ENCODE measurements around the gene RHOU.

Gene RHOU

GRCh38 chr1:228737601-228738041 lies 2.3 kb downstream of the RHOU start:
- no peak for DNase-seq

- no peak for DNase-seq
Measured at GRCh38 chr1:228739826-228740225, 4.5 kb downstream of the RHOU start.

- DNase-seq, result no peak
Measured at GRCh38 chr1:228740543-228741317, 5.5 kb downstream of the RHOU start.

GRCh38 chr1:228742281-228742860 lies 7.1 kb downstream of the RHOU start:
- no peak for DNase-seq

GRCh38 chr1:228743405-228743804 lies 8.1 kb downstream of the RHOU start:
- DNase-seq, result no peak

- no peak for DNase-seq
Measured at GRCh38 chr1:228744356-228744755, 9.1 kb downstream of the RHOU start.

DNA sequence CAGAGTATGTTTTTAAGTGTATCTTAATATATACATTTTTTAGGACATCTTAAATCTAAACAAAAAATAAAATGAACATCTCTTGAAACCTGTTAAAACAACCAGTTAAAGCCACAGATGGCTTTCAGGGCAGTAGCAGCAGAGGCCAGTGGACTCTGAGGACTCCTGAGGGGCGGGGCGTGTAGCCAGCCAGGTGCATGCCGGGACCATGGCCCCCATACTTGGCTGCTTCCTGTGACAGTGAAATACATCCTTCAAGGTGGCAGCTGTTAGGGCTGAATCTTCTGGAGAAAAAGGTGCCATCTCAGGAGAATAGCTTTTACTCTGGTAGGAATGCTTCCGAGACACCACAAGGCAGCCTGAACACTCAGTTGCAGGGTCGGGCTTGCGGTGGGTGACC lies 9.6 kb downstream of the RHOU start:
- DNase-seq, result no peak

- no peak for DNase-seq
Measured at GRCh38 chr1:228745497-228745896, 10.2 kb downstream of the RHOU start.

GRCh38 chr1:228747301-228747935 lies 12.1 kb downstream of the RHOU start:
- DNase-seq, result no peak

DNA sequence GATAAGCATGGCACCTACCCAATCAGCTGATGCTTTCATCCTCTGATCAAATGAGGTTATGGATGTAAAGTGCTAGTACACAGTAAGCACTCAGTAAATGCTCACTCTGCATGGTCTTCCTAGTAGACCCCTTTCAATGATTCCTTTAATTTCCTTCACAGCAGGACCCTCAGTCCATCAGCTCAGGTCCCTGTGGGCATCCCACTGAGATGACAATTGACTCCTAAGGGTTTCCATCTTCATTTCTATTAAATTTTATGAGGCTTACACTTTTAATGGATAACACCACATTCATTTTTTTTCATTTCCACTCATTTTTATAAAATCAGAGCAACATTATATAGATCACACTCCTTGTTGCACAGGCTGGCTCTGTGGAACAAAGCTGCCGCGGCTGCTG lies 12.8 kb downstream of the RHOU start:
- DNase-seq, result no peak

DNA sequence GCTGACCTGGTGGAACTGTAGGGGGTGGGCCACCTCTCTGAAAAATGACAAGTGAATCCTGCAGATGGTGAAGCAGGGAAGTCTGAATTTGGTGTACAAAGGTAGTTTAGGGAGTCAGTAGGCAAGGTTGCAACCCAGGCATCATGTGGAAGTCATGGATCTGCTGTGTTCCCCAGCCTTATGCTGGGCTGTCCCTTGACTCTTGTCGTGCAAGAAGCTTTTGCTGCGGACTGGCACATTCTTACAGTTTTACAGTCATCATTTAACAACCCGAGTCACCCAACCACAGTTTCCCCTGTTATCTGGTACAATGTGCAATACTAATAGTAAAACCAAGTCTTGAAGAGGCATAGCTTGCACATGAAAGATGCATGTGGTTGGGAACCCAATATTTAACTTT lies 13.2 kb downstream of the RHOU start:
- DNase-seq, result no peak

DNA sequence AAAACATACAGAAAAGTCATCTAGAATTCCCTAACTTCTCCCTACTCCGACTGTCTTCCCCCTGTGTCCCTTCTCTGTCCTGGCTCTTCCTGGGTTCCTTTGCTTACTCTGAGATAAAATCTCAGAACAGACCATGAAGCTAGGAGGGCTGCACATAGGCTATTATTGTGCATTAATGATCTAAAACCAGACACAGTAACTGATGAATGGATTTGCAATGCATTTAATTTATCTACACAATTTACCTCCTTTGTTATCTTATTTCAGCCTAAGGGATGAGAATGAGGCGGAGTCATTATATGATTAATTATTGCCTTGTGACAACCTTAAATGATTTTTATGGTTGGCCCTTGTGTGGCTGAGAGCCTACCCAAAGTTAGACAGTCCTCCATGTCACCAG lies 14.5 kb downstream of the RHOU start:
- DNase-seq, result no peak

- DNase-seq, result no peak
Measured at GRCh38 chr1:228750915-228751314, 15.6 kb downstream of the RHOU start.

DNA sequence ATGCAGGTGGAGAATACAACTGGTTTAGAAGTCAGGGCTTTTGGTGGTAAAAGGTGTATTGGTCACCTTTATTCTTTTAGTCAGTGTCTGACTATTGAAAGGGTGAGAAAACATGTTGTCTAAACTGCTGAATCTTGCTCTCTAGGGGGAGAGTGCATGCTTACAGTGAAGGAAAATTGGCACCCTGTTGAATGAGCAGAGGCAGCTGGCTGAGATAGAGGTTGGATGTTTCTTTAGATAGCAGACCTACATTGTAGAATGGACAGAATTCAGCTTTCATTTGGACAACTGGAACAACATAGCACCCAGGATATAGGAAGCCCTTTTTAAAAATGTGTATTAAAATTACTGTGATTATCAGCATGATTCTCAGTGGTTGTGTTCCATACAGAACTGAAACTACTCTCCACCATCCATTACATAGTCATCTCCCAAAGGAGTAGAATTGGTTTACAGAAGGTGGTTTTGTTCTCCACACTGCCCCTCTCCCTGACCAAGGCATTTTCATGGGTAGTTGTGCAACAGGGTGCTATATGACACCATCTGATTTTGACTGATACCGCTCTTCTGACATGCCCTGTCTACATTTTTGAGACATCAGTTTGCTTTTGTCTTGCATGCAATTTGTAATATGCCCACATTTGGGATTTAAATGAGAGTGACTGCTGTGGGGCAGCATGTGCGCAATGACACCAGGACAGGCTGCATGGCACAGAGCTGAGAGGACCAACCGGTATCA lies 16.2 kb downstream of the RHOU start:
- no peak for DNase-seq

GRCh38 chr1:228752258-228752657 lies 17.0 kb downstream of the RHOU start:
- no peak for DNase-seq

DNA sequence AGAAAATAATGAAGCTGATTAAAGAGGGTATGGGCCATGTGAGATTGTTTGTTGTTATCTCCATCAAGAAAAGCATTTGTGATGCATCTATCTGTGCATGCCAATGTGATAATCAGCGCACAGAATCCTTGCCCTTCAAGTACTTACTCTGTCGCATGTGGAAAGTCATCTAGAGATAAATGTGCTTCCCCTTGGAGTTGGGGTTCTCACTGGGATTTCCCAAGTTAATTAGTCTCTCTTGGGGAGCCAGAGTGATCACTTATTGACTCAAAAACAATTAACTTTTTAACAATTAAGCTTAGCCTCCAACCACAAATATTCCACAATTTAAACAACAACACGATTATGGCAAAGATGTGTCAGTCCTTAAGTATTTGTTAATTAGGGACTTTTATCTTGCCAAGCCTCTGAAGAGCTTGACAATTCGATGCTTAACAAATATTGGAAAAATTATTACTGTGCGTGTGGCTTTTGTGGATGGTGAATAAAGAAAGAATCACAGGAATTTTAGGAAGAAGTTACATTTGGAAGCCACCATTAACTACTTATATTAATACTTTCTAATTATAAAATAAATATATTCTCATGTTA lies 17.5 kb downstream of the RHOU start:
- DNase-seq, result no peak

DNA sequence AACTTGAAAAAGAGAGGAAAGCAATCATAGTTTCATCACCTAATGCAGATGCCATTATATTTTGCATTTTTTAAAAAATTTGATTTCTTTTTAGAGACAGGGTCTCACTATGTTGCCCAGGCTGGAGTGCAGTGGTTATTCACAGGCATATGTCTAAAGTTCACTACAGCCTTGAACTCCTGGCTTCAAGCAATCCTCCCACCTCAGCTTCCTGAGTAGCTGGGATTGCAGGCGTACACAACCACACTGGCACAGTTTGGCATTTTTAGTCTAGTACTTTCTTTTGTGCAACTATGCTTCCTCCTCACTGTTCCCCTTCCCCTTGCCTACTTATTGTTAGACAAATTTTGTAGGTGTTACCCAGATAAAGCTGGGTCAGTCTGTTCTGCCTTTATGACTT lies 18.0 kb downstream of the RHOU start:
- no peak for DNase-seq

- no peak for DNase-seq
Measured at GRCh38 chr1:228753786-228754360, 18.6 kb downstream of the RHOU start.

- DNase-seq, result no peak
Measured at GRCh38 chr1:228754646-228755268, 19.5 kb downstream of the RHOU start.

GRCh38 chr1:228755800-228756199 lies 20.5 kb downstream of the RHOU start:
- no peak for DNase-seq

DNA sequence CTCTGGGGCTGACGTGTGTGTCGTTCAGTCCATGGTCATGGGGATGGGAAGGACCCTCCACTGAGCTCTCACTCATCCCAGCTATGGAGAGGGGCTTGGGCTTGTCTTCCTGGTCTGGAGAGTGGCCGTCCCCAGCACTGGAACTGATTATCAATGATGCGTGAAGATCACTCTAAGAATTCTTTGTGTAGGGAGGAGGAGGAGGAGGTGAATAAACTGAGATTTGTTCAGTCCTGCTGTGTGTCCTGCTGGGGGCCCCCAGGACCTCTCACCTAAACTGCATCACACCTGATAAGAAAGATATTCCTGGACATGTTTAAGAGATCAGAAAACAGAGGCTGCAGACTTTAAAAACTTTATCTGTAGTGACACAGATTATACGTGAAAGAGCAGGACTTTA lies 21.2 kb downstream of the RHOU start:
- no peak for DNase-seq

GRCh38 chr1:228758447-228758846 lies 23.2 kb downstream of the RHOU start:
- no peak for DNase-seq
